SK-N-MC (cell line): Measurements from ENCODE around the gene ZBED1.

Experiments
- EZH2 ChIP-seq: fragments of 200-600 bp; sonication (generic); IDR thresholded peaks from one replicate; pipeline ENCODE4 v1.6.1; 2017; ENCODE audit warnings: antibody characterized with exemption
- FOXP2 ChIP-seq: optimal IDR thresholded peaks from 2 replicates; pipeline ENCODE3; 2011; ENCODE audit warnings: mild to moderate bottlenecking, moderate library complexity; ENCODE audit not compliant: insufficient read depth; ENCODE audit errors: extremely low read length, control extremely low read depth
- POLR2AphosphoS5 ChIP-seq: IDR thresholded peaks from 2 replicates; pipeline ENCODE4 v1.6.1; 2012; ENCODE audit warnings: mild to moderate bottlenecking, low read depth, low read length, borderline replicate concordance

DNA sequence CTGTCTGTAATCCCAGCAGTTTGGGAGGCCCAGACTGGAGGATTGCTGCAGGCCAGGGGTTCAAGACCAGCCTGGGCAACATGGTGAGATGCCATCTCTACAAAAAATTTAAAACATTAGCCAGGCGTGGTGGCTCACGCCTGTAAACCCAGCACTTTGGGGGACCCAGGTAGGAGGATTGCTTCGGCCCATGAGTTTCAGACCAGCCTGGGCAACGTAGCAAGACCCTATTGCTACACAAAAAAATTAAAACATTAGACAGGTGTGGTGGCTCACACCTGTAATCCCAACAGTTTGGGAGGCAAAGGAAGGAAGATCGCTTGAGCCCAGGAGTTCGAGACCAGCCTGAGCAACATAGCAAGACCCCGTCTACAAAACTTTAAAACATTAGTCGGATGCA is 1.3 kb downstream of the ZBED1 start:
- TF ChIP-seq EZH2: no peak
- no peak for TF ChIP-seq POLR2AphosphoS5
- no peak for TF ChIP-seq FOXP2
